BE2C (cell line): ENCODE measurements around the gene HARS2. TPM values are rescaled to one million over a fixed set of nuclear protein-coding genes. Genes with fewer than 3 reads are reported as not detected.
"Not testable (repeated sequence)": the region's sequence is repeated elsewhere in the genome, so short reads cannot be mapped to it uniquely, and the experiment has no call there.

ENCODE experiments used
- DNase-seq: peaks from one replicate; pipeline ENCODE4 v3.0.0-alpha.2; 2020
- H3K27me3 ChIP-seq: fragments of 250-450 bp; sonication (Bioruptor Pico); 2 replicates; pipeline ENCODE4 v1.5.1; 2020; ENCODE audit warnings: mild to moderate bottlenecking
- H3K36me3 ChIP-seq: fragments of 250-450 bp; sonication (Bioruptor Pico); 2 replicates; pipeline ENCODE4 v1.5.1; 2020; ENCODE audit warnings: mild to moderate bottlenecking
- H3K4me1 ChIP-seq: fragments of 250-450 bp; sonication (Bioruptor Pico); 2 replicates; pipeline ENCODE4 v1.5.1; 2020
- H3K4me3 ChIP-seq: 2 replicates; pipeline ENCODE4 v1.5.1; 2011; ENCODE audit warnings: low read depth, low read length
- H3K9me3 ChIP-seq: fragments of 250-450 bp; sonication (Bioruptor Pico); 2 replicates; pipeline ENCODE4 v1.5.1; 2020
- CTCF ChIP-seq: IDR thresholded peaks from 2 replicates; pipeline ENCODE4 v1.5.1; 2012; ENCODE audit warnings: mild to moderate bottlenecking, low read depth, low read length
- polyA plus RNA-seq: library from polyadenylated mRNA; unstranded; fragments of >200 nt; gene quantifications from one replicate; pipeline ENCODE4 v1.2.1, GENCODE V29; 2012; ENCODE audit warnings: low read depth, missing spikeins; ENCODE audit not compliant: insufficient read length, insufficient read depth

Gene HARS2
- 17.7 TPM for polyA plus RNA-seq

GRCh38 chr5:140690941-140691924, at the start of gene HARS2, which contains the start of gene HARS1:
Gene HARS2, plus strand, starts transcription at chr5:140691455. Its CDS starts 194 bp downstream, at chr5:140691649.
Gene HARS1, minus strand, starts transcription at chr5:140691370. Its CDS starts 66 bp downstream, at chr5:140691304.
- Histone ChIP-seq H3K4me3 (peak within 1 kb of the TSS; percentile 93), H3K36me3 (peaks cover 48% of the 10 kb centered on the region), H3K4me1 (no peaks in the 10 kb centered on the region; the same call in 1 of the 2 replicates), H3K9me3 (no peaks in the 10 kb centered on the region), H3K27me3 (no peaks in the 10 kb centered on the region)
- no peak for TF ChIP-seq CTCF
- peak; percentile 93 for DNase-seq

- no peak for TF ChIP-seq CTCF
- Histone ChIP-seq H3K4me1 (peaks cover 3% of the 10 kb centered on the region; the same call in 1 of the 2 replicates), H3K4me3 (no peak overlapping the region), H3K36me3 (peaks cover 47% of the 10 kb centered on the region), H3K27me3 (no peaks in the 10 kb centered on the region), H3K9me3 (no peaks in the 10 kb centered on the region)
- DNase-seq, result no peak
Observed at GRCh38 chr5:140641716-140642115, 49.5 kb upstream of the HARS2 start.

GRCh38 chr5:140642718-140643117, 48.5 kb upstream of the HARS2 start:
- no peak for TF ChIP-seq CTCF
- H3K36me3 ChIP-seq, result peaks cover 47% of the 10 kb centered on the region
- no peaks in the 10 kb centered on the region for H3K27me3 ChIP-seq
- no peak overlapping the region for H3K4me3 ChIP-seq
- no peak for DNase-seq
- no peaks in the 10 kb centered on the region for H3K9me3 ChIP-seq
- H3K4me1 ChIP-seq, result peaks cover 3% of the 10 kb centered on the region; the same call in 1 of the 2 replicates

GRCh38 chr5:140647042-140647419, 44.2 kb upstream of the HARS2 start:
- DNase-seq, result no peak
- no peaks in the 10 kb centered on the region for H3K27me3 ChIP-seq
- peaks cover 54% of the 10 kb centered on the region for H3K36me3 ChIP-seq
- H3K4me1 ChIP-seq, result no peaks in the 10 kb centered on the region
- H3K9me3 ChIP-seq, result no peaks in the 10 kb centered on the region
- peak overlapping the region; percentile 99 for H3K4me3 ChIP-seq
- no peak for TF ChIP-seq CTCF

- no peak overlapping the region for H3K4me3 ChIP-seq
- peaks cover 79% of the 10 kb centered on the region for H3K36me3 ChIP-seq
- DNase-seq, result no peak
- H3K4me1 ChIP-seq, result no peaks in the 10 kb centered on the region
- H3K9me3 ChIP-seq, result no peaks in the 10 kb centered on the region
- TF ChIP-seq CTCF, result no peak
- H3K27me3 ChIP-seq, result no peaks in the 10 kb centered on the region
Observed at GRCh38 chr5:140658870-140659269, 32.4 kb upstream of the HARS2 start.

- peaks cover 64% of the 10 kb centered on the region for H3K36me3 ChIP-seq
- DNase-seq, H3K4me1 ChIP-seq: not testable (repeated sequence)
Observed at GRCh38 chr5:140660371-140660770, 30.9 kb upstream of the HARS2 start.

More at GRCh38 chr5:140660371-140660770, 30.9 kb upstream of the HARS2 start:
- not testable (repeated sequence) for H3K27me3 ChIP-seq, H3K9me3 ChIP-seq, H3K4me3 ChIP-seq
